ENCODE results near the gene SMCO2. TPM values are rescaled to one million over a fixed set of nuclear protein-coding genes. Genes with fewer than 3 reads are reported as not detected.

The SMCO2 gene
- not detected in 2 replicates for total RNA-seq

DNA sequence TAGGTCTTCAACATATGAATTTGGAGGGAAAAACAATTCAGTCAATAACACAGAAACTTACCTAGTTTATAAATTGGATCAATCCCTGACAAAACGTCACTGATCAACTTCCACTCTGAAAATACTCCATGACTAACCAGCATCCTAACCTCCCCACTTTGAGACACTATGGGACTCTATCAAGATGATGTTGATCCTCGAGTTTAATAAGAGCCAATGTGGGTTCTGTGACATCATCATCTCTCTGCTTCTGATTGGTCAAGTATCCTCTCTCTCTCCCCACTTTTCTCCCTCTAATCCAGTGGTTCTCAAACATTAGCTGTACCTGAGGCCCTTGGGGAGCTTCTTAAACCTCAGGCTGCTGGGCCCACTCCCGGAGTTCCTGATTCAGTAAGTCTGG is at the start of gene SMCO2:
TSS of gene SMCO2 (plus strand) at position 301 of the 400 bp plus-strand sequence. CDS start 23,896 bp downstream, outside the sequence.

DNA sequence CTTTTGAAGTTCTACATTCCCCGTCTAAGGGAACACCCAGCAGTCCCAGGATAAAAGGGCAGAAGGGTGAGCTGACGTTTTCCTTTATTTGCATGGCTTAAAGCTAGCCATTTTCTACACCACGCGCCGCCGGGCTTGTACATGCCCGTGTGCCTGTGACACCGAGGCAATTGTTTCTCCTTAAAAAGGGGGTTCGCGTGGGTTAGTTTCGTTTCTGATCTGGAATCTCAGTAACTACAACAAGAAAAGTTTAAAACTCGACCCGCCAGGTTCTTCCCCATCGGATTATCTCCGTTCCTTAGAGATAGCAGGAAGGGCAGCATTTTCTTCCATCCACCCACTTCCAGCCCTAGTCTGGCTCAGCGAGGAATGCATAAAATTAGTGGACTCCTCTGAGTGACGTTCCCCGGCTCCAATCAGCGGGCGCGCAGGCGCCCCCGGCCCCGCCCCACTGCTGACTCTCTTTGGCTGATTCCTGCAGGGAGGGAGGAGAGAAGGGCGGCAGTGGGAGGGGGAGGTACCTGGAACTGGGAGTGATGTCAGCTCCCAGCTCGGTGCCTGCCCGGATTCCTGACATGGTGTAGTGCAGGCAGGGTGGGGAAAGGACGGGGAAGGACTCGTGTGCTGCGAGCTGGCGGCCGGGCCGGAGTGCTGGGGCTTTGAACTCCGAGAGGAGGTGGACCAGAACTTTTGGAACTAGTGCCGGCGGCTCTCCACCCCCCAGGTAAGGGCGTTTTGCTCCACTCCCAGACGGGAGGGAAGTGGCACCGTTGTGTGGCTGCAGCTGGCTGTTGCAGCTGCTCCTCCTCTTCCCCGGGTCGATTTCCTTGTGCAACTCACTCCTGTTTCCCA is 77.3 kb downstream of the SMCO2 start, which contains the start of gene PPFIBP1:
TSS of gene PPFIBP1 (plus strand) at position 565 of the 852 bp plus-strand sequence. CDS start 109,191 bp downstream, outside the sequence.

Other genes starting within 250 kb of the SMCO2 start
- gene STK38L, start 202.4 kb upstream of the SMCO2 start, total RNA-seq, result 8.2 and 16.8 TPM in 2 replicates
- gene BMAL2, start 113.9 kb upstream of the SMCO2 start, total RNA-seq, result 0.70 and 1.4 TPM in 2 replicates
- gene PPFIBP1, start 77.5 kb downstream of the SMCO2 start, total RNA-seq, result 36.3 and 39.7 TPM in 2 replicates
- gene REP15, start 249.7 kb downstream of the SMCO2 start, total RNA-seq, result 0.82 TPM in 1 of 2 replicates, not detected in the other